BE2C (cell line): Measurements from ENCODE around the gene ACSBG1.

Experiments used
- DNase-seq: peaks from one replicate; pipeline ENCODE4 v3.0.0-alpha.2; 2020
- H3K27me3 ChIP-seq: fragments of 250-450 bp; sonication (Bioruptor Pico); 2 replicates; pipeline ENCODE4 v1.5.1; 2020; ENCODE audit warnings: mild to moderate bottlenecking
- H3K36me3 ChIP-seq: fragments of 250-450 bp; sonication (Bioruptor Pico); 2 replicates; pipeline ENCODE4 v1.5.1; 2020; ENCODE audit warnings: mild to moderate bottlenecking
- H3K4me1 ChIP-seq: fragments of 250-450 bp; sonication (Bioruptor Pico); 2 replicates; pipeline ENCODE4 v1.5.1; 2020
- H3K4me3 ChIP-seq: 2 replicates; pipeline ENCODE4 v1.5.1; 2011; ENCODE audit warnings: low read depth, low read length
- H3K9me3 ChIP-seq: fragments of 250-450 bp; sonication (Bioruptor Pico); 2 replicates; pipeline ENCODE4 v1.5.1; 2020
- CTCF ChIP-seq: IDR thresholded peaks from 2 replicates; pipeline ENCODE4 v1.5.1; 2012; ENCODE audit warnings: mild to moderate bottlenecking, low read depth, low read length

ACSBG1 gene

GRCh38 chr15:78195735-78196201 is 38.6 kb downstream of the ACSBG1 start:
- Histone ChIP-seq H3K36me3 (no peaks in the 10 kb centered on the region), H3K4me3 (no peak overlapping the region), H3K9me3 (no peaks in the 10 kb centered on the region), H3K4me1 (no peaks in the 10 kb centered on the region), H3K27me3 (no peaks in the 10 kb centered on the region)
- peak; percentile 46 for DNase-seq
- peak; percentile 83 for TF ChIP-seq CTCF

GRCh38 chr15:78194568-78194925 is 39.8 kb downstream of the ACSBG1 start:
- no peaks in the 10 kb centered on the region for H3K4me1 ChIP-seq
- no peaks in the 10 kb centered on the region; the same call in 1 of the 2 replicates for H3K9me3 ChIP-seq
- H3K4me3 ChIP-seq = no peak overlapping the region
- no peaks in the 10 kb centered on the region for H3K36me3 ChIP-seq
- no peaks in the 10 kb centered on the region for H3K27me3 ChIP-seq
- DNase-seq = no peak
- no peak for TF ChIP-seq CTCF

GRCh38 chr15:78193731-78194567 is 40.4 kb downstream of the ACSBG1 start:
- Histone ChIP-seq H3K4me3 (no peak overlapping the region), H3K36me3 (no peaks in the 10 kb centered on the region), H3K9me3 (no peaks in the 10 kb centered on the region; the same call in 1 of the 2 replicates), H3K4me1 (no peaks in the 10 kb centered on the region), H3K27me3 (no peaks in the 10 kb centered on the region)
- no peak for TF ChIP-seq CTCF
- DNase-seq = no peak

- no peak for TF ChIP-seq CTCF
- H3K4me1 ChIP-seq = no peaks in the 10 kb centered on the region
- no peak for DNase-seq
- no peaks in the 10 kb centered on the region for H3K36me3 ChIP-seq
- no peaks in the 10 kb centered on the region for H3K27me3 ChIP-seq
- H3K9me3 ChIP-seq = no peaks in the 10 kb centered on the region; the same call in 1 of the 2 replicates
- H3K4me3 ChIP-seq = no peak overlapping the region
Measured at GRCh38 chr15:78192826-78193594, 41.4 kb downstream of the ACSBG1 start.

GRCh38 chr15:78182821-78183220 is 51.5 kb downstream of the ACSBG1 start:
- no peak for DNase-seq
- no peak overlapping the region for H3K4me3 ChIP-seq
- no peaks in the 10 kb centered on the region for H3K27me3 ChIP-seq
- no peaks in the 10 kb centered on the region for H3K36me3 ChIP-seq
- no peak for TF ChIP-seq CTCF
- H3K4me1 ChIP-seq = no peaks in the 10 kb centered on the region
- H3K9me3 ChIP-seq = no peaks in the 10 kb centered on the region

- H3K4me1 ChIP-seq = no peaks in the 10 kb centered on the region
- H3K9me3 ChIP-seq = no peaks in the 10 kb centered on the region
- no peaks in the 10 kb centered on the region for H3K27me3 ChIP-seq
- DNase-seq = no peak
- TF ChIP-seq CTCF = no peak
- no peaks in the 10 kb centered on the region for H3K36me3 ChIP-seq
- no peak overlapping the region for H3K4me3 ChIP-seq
Measured at GRCh38 chr15:78182336-78182700, 52.0 kb downstream of the ACSBG1 start.
